GM12872 (cell line): ENCODE measurements around the gene MORN1.

ENCODE experiments used
- TF ChIP-seq, protein P1 (sequence below): IDR thresholded peaks from 3 replicates; pipeline ENCODE4 v1.5.1; 2011; ENCODE audit warnings: low read depth, mild to moderate bottlenecking, low read length, moderate library complexity; ENCODE audit not compliant: insufficient read depth

The MORN1 gene

DNA sequence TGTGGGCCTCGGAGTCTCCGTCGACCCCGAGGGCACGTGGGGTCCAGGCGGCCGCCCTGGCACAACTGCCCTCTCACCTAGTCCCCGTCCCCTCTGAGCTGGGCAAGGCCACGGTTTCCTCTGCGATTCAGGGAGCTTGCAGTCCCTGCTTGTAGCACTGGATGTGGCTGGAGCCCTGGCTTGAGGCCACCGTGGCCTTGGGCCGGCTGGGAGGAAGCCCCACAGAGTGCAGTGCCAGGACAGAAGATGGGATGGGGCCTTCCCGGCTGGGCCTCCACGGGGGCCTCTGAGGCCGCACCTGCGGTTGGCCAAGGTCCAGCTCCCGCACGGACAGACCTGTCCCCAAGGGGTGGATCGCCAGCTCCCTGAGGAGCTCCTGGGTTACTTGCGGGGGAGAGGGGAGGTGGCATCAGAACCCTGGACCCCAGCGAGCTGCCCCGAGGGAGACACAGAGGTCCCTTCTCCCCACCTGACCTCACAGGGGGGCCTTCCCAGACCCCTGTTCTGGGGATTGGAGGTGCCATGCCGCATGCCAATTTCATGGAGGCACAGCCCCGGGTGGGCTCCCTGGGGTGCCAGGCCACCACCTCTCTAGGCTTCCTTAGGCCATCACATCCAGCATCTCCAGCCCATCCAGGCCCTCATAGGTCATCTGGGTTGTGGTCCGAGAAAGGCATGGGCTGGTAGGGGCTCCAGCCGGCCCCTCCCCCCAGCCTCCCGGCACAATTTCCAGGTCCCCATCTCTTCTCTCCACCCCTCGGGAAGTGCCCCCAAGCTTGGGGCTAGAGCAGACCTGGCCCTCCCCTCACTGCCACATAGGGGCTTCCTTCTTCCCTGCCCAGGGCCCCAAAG, 80.8 kb downstream of the MORN1 start:
- TF ChIP-seq, protein P1, sequence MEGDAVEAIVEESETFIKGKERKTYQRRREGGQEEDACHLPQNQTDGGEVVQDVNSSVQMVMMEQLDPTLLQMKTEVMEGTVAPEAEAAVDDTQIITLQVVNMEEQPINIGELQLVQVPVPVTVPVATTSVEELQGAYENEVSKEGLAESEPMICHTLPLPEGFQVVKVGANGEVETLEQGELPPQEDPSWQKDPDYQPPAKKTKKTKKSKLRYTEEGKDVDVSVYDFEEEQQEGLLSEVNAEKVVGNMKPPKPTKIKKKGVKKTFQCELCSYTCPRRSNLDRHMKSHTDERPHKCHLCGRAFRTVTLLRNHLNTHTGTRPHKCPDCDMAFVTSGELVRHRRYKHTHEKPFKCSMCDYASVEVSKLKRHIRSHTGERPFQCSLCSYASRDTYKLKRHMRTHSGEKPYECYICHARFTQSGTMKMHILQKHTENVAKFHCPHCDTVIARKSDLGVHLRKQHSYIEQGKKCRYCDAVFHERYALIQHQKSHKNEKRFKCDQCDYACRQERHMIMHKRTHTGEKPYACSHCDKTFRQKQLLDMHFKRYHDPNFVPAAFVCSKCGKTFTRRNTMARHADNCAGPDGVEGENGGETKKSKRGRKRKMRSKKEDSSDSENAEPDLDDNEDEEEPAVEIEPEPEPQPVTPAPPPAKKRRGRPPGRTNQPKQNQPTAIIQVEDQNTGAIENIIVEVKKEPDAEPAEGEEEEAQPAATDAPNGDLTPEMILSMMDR = no peak

DNA sequence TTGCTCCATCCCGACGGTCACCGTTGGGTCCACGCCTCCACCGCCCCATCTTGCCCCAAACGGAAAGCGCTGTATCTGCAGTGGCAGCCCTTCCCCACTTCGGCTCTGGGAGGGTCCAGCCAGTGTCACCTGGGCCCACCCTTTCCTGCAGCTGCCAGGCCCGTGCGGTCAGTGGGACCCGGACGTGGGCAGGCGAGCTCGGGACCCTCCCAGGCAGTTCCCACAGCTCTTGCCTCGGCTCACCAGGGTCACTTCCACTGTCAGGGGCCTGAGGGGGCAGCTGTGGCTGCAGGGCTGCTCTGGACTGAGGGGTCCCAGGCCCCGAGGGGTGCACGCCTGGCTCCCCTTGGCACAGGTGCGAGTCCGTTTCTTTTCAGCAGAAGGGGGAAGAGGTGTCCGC, 82.5 kb downstream of the MORN1 start:
- TF ChIP-seq, protein P1 = no peak

DNA sequence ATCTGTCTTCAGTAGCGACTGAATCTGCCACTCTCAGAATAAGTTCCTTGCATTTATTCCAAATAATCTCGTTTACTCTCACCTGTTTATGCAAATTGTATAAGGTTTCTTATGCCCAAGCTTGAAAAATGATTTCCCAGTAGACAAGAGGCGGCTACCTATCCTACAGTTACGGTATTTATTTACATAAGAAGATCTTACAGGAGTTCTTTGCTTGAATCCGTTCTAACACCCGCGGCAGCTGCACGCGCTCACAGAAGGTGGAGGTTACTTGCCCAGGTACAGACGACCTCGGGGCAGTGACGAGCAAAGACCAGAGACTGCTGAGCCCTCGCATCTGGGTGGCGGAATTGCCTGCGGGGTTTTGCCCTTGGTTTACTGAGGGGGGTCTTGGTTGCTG, 83.4 kb downstream of the MORN1 start:
- TF ChIP-seq, protein P1 = no peak

DNA sequence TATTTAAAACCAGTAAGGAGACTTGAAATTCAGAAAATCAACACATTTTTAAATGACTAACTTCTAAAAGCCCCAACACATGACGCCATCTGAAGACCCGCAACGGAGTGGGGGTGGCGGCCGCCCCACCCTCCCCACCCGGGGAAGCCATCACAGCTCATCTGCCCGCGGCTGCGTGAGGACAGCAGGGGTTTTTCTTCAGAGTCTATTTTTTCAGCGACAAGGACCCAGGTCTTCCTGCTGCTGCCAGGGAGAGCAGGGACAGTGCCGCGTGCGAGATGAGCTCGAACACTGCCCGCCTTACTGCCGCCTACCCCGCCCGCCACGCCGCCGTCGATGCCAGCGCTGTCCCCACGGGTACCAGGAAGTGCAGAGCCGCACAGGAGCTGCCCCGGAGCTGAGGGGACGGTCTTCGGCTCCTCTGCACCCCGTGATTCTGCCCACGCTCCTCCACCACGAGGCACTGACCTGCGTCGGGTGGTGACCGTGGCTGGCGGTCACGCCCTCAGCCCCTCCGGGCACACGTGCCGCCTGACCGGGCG, 84.2 kb downstream of the MORN1 start:
- TF ChIP-seq, protein P1 = no peak

DNA sequence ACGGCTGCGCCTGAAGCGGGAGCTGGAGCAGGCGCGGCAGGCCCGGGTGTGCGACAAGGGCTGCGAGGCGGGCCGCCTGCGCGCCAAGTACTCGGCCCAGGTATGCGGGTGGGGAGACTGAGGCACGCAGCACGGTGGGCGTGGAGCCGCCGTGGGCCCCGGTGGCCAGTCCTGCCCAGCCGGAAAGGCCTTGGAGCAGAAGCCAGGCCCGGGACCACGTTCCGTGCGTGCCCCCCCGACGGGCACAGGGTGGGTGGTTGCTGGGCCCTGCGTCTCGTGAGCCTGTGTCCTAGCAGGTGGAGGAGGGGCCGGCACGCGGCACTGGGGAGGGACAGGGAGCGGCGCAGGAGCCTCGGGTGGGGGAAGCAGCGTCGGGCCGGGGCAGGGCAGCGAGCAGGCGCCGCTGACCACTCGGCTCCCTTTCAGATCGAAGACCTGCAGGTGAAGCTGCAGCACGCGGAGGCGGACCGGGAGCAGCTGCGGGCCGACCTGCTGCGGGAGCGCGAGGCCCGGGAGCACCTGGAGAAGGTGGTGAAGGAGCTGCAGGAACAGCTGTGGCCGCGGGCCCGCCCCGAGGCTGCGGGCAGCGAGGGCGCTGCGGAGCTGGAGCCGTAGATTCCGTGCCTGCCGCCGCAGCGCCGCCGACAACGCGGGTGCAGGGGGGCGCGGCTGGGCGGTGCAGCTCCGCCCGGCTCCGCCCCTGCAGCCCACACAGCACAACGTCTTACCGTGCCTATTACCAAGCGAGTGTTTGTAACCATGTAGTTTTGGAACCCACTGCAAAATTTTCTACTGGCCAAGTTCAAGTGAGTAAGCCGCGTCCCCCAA, 85.0 kb downstream of the MORN1 start:
- TF ChIP-seq, protein P1 = no peak

DNA sequence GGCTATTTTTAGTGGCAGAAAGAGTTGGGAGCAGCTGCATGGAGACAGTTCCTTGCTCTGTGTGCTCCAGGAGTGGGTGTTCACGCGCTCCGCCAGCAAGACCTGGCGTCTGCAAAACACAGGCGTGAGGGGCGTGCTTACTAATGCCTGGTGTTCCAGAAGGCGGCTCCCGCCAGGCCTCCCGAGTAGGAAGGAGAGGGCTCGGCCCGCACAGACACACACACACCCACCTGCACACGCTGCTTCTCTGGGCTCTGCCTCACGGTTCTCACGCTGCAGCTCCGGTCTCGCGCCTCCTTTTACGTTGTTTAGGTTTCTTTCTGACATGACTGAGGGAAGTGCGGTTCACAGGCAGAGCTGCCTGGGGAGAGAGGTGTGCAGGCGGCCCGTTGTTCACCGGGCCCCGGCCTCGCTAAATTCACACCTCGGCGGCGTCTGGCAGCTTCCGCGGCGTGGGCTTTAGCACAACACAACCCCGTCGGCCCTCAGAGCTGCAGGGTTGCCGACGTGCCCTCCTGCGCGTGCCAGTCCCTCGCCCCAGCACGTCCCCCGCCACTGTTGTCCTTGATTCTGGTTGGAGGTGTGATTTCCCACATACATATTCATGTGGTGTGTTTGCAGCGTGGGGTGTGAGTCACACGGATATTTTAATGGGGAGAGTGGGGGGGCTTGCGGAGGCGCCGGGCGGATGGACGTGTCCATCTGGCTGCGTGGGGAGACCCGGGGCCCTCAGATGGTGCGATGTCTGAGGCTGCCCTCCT, 86.3 kb downstream of the MORN1 start:
- TF ChIP-seq, protein P1 = no peak
